ENCODE results near the gene TMEM51. TPM values are rescaled to one million over a fixed set of nuclear protein-coding genes. Genes with fewer than 3 reads are reported as not detected.

TMEM51 gene
- total RNA-seq, 1 donor from 2014 or later, result 6.9 TPM

GRCh38 chr1:15172405-15173259 is 19.1 kb downstream of the TMEM51 start:
- Mint-ChIP-seq H3K27me3 (ENCODE audit: low read depth, unreplicated experiment) (no peaks in the 10 kb centered on the region), H3K9me3 (ENCODE audit: unreplicated experiment) (no peaks in the 10 kb centered on the region), H3K4me3 (ENCODE audit: unreplicated experiment) (no peak overlapping the region), H3K27ac (ENCODE audit: unreplicated experiment) (peak overlapping the region; percentile 48), H3K36me3 (ENCODE audit: low read depth, unreplicated experiment) (no peaks in the 10 kb centered on the region), H3K4me1 (ENCODE audit: low read depth, unreplicated experiment) (peaks cover 30% of the 10 kb centered on the region)
- Histone ChIP-seq H3K36me3 (ENCODE audit: insufficient read depth, low read length) (no peaks in the 10 kb centered on the region), H3K27ac (ENCODE audit: low read depth, low read length) (no peak overlapping the region), H3K9ac (ENCODE audit: low read length) (no peak overlapping the region), H3K9me3 (ENCODE audit: insufficient read depth, low read depth, low read length) (no peaks in the 10 kb centered on the region), H2AFZ (ENCODE audit: low read depth, low read length) (no peak overlapping the region), H3K4me2 (ENCODE audit: low read length) (no peak overlapping the region), H4K20me1 (ENCODE audit: insufficient read depth, low read length) (no peaks in the 10 kb centered on the region), H3K79me2 (ENCODE audit: insufficient read depth, low read length) (no peaks in the 10 kb centered on the region), H3K27me3 (ENCODE audit: insufficient read depth, low read length) (no peaks in the 10 kb centered on the region), H3K4me3 (ENCODE audit: insufficient read depth, low read depth, low read length) (no peak overlapping the region), H3K4me1 (ENCODE audit: insufficient read depth, low read length) (peaks cover 7% of the 10 kb centered on the region)
- no peak for TF ChIP-seq CTCF (IDR thresholded peaks at IDR 0.05; ENCODE audit: insufficient read depth, low read depth, low read length)
- TF ChIP-seq EZH2 (IDR thresholded peaks at IDR 0.05; ENCODE audit: insufficient read depth, low read length), result no peak
- FAIRE-seq, result no peak
- no peak for DNase-seq (ENCODE audit: low read depth)

GRCh38 chr1:15173863-15174614 is 20.5 kb downstream of the TMEM51 start:
- peaks cover 27% of the 10 kb centered on the region for H3K4me1 Mint-ChIP-seq (ENCODE audit: low read depth, unreplicated experiment)

More at GRCh38 chr1:15173863-15174614, 20.5 kb downstream of the TMEM51 start:
- DNase-seq (ENCODE audit: low read depth) (no peak), FAIRE-seq (no peak)
- Mint-ChIP-seq H3K9me3 (ENCODE audit: unreplicated experiment) (no peaks in the 10 kb centered on the region), H3K36me3 (ENCODE audit: low read depth, unreplicated experiment) (no peaks in the 10 kb centered on the region), H3K4me3 (ENCODE audit: unreplicated experiment) (no peak overlapping the region), H3K27me3 (ENCODE audit: low read depth, unreplicated experiment) (no peaks in the 10 kb centered on the region), H3K27ac (ENCODE audit: unreplicated experiment) (no peak overlapping the region)
- H3K4me2 ChIP-seq (ENCODE audit: low read length), result no peak overlapping the region
- no peak overlapping the region for H2AFZ ChIP-seq (ENCODE audit: low read depth, low read length)
- H3K4me3 ChIP-seq (ENCODE audit: insufficient read depth, low read depth, low read length), result no peak overlapping the region
- H3K79me2 ChIP-seq (ENCODE audit: insufficient read depth, low read length), result no peaks in the 10 kb centered on the region
- no peaks in the 10 kb centered on the region for H3K27me3 ChIP-seq (ENCODE audit: insufficient read depth, low read length)
- H3K36me3 ChIP-seq (ENCODE audit: insufficient read depth, low read length), result no peaks in the 10 kb centered on the region
- no peak overlapping the region for H3K27ac ChIP-seq (ENCODE audit: low read depth, low read length)
- TF ChIP-seq CTCF (IDR thresholded peaks at IDR 0.05; ENCODE audit: insufficient read depth, low read depth, low read length) (no peak), EZH2 (IDR thresholded peaks at IDR 0.05; ENCODE audit: insufficient read depth, low read length) (no peak)
- H3K9ac ChIP-seq (ENCODE audit: low read length), result no peak overlapping the region
- no peaks in the 10 kb centered on the region for H4K20me1 ChIP-seq (ENCODE audit: insufficient read depth, low read length)
- H3K4me1 ChIP-seq (ENCODE audit: insufficient read depth, low read length), result peaks cover 13% of the 10 kb centered on the region
- H3K9me3 ChIP-seq (ENCODE audit: insufficient read depth, low read depth, low read length), result no peaks in the 10 kb centered on the region

All from astrocyte (in vitro differentiated cells and primary cell).